GM21528 (cell line): ENCODE data around the gene TGFBRAP1.

Source experiments
- ATAC-seq: cut with Tn5 transposase; IDR thresholded peaks from one replicate; pipeline ENCODE4 v1.9.1; 2021; ENCODE audit warnings: mild to moderate bottlenecking, moderate library complexity; ENCODE audit not compliant: unreplicated experiment, low FRiP score

TGFBRAP1 gene

DNA sequence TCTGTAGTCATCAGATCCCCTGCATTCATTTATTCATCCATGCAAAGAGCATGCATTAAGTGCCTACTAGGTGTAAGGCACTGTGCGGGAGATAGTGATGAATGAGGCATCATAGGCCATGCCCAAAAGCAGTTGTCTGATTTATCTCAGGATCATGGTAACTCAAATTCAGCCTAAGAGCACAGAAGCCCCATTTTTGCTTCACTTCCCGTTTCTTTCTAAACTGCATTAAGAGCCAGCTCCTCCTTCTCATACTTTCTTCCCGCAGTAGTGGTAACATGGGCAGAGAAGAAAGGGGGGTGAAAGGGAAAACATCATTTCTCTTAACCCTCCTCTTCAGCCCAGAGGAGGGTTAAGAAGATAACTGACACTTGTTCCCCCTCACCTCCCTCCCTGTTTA lies 85.1 kb downstream of the TGFBRAP1 start:
- ATAC-seq: no peak

DNA sequence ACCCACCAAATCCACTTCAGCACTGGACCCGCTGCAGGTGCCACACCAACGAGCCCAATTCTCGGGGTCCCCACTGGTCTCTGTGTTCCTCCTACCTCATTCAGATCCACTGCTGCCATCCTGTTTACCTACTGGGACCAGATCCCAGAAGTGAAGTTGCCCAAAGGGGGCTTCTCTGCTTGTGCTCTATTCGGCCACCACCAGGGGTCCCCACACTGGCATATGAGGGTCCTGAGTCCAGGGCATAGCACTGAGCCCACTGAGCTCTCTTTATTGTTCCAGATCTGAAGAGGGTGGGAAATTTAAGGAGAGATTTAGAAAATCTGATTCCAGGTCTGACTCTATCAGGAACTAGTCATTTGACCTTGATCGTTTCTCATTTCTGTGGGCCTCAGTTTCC lies 85.6 kb downstream of the TGFBRAP1 start:
- ATAC-seq: no peak

DNA sequence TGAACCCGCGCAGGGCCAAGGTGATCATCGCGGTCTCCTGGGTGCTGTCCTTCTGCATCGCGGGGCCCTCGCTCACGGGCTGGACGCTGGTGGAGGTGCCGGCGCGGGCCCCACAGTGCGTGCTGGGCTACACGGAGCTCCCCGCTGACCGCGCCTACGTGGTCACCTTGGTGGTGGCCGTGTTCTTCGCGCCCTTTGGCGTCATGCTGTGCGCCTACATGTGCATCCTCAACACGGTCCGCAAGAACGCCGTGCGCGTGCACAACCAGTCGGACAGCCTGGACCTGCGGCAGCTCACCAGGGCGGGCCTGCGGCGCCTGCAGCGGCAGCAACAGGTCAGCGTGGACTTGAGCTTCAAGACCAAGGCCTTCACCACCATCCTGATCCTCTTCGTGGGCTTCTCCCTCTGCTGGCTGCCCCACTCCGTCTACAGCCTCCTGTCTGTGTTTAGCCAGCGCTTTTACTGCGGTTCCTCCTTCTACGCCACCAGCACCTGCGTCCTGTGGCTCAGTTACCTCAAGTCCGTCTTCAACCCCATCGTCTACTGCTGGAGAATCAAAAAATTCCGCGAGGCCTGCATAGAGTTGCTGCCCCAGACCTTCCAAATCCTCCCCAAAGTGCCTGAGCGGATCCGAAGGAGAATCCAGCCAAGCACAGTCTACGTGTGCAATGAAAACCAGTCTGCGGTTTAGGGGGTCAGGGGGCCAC lies 87.1 kb downstream of the TGFBRAP1 start:
- no peak for ATAC-seq

DNA sequence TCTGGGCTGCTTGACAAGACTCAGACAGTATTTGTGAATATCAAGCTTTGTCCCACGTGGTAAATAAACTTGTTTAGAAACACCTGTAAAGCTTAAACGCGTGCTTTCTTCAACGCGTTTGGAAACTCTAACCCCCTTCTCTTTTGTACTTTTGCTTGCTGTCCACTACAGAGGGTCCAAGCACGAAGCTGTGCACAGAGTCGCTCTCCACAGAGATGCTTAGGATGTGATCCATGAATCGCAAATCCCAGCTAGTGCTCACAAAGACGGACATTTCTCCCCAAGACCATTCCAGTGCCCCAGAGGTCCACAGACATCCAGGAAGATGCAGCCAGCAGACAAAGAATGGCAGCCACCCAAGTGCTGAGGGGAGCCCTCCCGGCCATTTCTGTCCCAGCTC lies 88.1 kb downstream of the TGFBRAP1 start, which contains the start of gene GPR45:
TSS of gene GPR45 (plus strand) at position 301 of the 400 bp plus-strand sequence. CDS start 116 bp downstream, outside the sequence.
- no peak for ATAC-seq

DNA sequence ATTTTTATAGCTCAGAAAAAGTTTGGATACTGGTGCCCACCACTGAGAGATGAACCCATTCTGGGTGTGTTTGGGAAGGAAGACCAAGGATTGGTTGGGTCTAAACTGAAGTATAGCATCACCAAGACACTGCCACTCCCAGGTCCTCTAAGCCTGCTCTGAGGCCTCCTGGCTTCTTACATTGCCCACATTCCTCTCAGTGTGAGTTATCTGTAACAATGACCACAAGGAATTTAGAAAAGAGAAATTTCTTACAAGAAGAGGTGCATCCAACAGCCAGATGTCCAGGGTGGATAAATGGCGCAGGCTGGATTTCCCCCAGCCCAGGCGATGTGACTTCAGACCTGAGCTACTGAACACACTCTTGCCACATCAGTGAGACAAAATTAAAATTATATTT lies 89.6 kb downstream of the TGFBRAP1 start:
- no peak for ATAC-seq

DNA sequence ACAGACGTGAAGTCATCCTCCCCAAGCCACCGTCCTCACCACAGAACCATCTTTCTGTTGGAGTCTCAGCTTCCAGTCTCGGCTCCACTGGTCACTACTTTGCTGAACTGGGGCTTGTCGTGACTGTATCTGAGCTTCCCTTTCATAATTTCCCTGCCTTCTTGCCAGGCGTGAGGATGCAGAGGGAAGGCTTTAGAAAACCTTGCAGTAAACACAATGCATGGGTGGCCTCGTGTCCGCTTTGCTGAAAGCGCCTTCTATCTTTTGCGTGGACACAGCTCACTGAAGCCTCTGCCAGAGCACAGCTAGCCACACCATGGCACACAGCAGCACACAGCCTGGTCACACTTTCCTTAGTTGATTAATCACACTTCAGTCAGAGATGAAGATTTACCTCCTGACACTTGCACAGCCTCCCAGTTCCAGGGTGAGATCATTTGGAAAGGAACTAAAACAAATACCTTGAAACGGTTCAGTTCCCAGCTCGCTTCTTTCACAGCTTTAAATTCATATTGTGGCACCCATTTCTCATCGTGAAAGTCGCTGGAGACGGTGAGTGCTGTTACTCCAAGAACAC lies 90.8 kb downstream of the TGFBRAP1 start:
- no peak for ATAC-seq

DNA sequence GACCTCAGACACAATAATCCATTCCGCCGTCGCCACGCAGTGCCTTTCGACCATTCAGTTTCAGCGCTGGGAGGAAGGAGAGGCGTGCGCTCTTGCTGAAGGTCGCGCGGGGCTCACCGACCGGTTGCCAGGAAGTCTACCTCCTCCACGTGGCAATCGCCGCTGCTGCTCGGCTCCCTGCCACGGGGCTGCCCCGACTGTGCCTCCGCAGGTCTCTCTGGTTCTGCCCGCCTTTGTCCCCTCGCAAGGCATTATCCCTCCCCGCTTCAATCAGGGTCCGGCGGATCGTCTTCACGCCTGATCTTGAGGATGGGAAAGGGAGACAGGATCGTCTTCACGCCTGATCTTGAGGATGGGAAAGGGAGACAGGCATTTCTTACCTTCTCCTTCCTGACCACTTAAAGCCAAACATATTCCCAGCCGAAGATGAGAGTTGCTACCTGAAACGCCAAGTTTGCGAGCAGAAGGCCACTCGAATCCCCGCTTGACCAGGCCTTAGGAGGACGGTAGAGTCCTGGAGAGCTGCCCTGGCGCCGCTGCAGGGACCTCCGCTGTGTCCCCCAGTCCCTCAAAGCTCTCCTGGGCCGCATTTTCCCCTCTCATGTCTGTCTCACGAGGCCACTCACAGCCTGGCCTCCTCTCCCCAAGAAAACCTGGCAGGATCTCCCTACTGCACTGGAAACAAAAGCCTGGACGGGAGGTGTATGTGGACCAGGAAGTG lies 92.3 kb downstream of the TGFBRAP1 start:
- ATAC-seq: no peak

DNA sequence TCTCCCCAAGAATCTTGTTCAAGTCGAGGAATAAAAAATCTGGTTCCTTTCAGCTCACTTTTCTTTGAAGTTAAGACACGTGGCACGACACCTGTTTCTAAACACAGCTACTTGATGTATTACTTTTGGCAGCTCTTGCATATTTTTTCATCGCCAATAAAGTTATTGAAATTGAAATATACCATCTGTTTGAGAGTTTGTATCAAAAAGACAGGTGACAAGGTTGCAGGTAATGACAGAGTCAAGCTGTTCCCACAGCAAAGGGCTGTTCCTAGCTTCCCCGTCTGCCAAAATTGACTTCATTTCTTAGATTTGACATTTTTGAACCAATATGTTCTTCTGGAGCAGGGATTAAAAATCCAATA lies 93.5 kb downstream of the TGFBRAP1 start:
- ATAC-seq: no peak

DNA sequence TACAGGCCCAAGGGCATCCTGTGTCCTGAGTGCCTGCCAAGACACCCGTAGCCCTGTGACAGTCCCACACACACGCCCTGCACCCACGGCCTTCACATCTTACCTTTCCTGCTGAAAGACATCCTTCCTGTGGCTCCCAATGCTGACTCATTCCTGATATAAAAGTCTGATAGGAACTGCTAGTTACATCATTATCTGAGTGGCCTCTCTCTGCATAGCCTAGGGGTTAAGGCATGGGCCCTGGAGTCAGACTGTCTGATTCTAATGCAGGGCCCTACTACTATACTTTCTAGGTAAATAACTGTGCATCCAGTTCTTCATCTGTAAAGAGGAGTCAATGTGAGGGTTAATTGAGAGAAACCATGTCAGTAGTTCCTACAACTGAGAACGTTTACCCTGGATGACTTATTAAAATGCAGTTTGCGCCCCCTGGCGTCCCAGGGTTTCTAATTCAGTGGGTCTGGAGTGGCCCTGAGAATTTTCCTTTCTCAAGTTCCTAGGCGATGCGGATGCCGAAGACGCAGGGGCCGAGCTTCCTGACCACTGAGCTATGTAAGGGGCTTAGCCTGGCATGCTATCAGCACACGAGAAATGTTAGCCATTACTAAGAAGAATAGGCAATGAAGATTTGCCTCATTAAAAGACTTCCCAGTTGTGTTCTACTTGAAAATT lies 94.0 kb downstream of the TGFBRAP1 start:
- ATAC-seq: peak; percentile 54

DNA sequence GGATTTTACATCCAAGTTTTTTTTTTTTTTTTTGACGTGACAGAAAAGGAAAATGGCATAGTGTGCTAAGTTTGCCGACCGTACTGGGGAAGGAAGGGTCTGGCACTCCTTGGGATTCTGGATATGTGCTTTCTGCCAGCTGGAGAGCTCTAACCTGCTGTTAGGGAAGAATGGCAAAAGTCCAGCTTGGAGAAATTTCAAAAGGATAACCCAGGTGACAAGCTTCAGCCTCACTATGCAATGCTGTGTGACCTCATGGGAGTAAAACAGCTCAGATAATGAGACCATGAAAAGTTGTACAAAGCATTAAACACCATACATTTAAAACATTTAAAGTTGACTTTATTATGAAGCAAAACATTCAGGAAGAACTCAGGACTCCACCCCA lies 98.3 kb downstream of the TGFBRAP1 start:
- no peak for ATAC-seq

DNA sequence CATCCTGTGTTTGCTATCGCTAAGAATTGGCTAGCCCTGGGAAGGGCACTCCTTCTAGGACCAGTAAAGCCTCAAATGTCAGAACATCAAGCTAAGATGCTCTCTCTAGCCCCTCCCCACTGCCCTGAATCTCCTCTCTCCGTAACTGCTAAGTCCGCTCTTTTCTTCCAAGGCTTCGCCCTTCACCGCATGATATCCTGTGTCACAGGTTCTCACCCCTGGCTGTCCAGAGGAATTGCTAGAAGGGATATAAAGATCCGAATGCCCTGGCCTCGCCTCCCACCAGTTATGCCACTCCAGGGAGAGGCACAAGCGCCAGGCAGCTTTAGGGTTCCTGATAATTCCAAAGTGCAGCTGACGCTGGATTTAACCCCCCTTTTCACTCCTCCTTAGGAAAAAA lies 105.1 kb downstream of the TGFBRAP1 start:
- ATAC-seq: no peak

DNA sequence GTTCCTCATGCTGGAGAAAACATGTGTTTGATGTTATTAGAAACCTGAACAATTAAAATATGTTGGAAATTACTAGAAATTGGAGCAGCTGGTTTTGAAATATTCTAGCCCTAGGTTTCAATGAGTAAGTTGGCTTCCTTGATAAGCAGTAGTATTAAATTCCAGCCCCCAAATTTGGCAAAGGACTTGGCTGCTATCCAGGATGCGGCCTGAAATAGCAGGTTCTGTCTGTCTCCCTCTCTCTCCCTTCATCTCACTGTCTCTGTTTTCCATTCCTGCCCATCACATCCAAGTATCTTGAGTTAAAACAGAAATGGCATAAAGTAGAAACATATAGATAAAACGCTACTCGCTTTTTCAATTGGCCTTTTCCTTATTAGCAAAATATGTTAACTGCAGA lies 108.9 kb downstream of the TGFBRAP1 start:
- no peak for ATAC-seq

DNA sequence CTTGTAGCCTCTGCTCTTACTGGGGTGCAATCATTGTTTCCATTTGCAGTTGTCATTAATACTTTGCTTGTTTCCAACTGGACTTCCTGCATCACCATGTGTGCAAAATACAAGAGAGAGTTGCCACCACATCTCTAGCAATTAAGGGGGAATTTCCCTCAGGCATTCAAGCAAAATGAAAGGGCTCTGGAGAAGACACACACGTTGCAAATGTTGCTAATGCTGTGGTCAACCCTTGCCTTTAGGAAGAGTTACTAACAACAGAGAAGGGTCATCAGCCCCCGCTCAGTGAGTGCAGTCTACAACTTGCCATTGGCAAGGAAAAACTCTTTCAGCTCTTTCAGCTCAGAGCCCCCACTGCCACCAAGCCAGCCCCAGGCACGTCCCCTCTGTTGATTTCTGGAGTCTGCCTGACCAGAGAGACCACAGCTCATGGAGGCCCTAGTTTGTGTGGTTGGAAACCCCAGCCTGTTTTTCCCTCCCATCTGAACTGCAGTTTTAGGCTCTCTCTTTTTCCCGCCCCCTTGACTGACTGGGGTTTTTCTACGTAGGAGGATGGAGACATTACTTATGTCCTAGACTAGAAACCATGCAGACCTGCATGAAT lies 113.8 kb downstream of the TGFBRAP1 start:
- ATAC-seq: no peak
